ENCODE data around the gene ROM1. TPM values are rescaled to one million over a fixed set of nuclear protein-coding genes. Genes with fewer than 3 reads are reported as not detected.

ROM1 gene
- total RNA-seq, 2 donors from 2014 or later: 0.71 to 1.3 TPM

- no peak for DNase-seq
- Mint-ChIP-seq H3K27ac (peak overlapping the region; percentile 98), H3K27me3 (ENCODE audit: insufficient read depth) (no peaks in the 10 kb centered on the region), H3K4me3 (peak overlapping the region; percentile 96), H3K4me1 (peaks cover 4% of the 10 kb centered on the region), H3K9me3 (no peaks in the 10 kb centered on the region), H3K36me3 (ENCODE audit: low read depth) (peaks cover 40% of the 10 kb centered on the region)
- Histone ChIP-seq H3K27ac (ENCODE audit: low read depth, low read length) (peak overlapping the region; percentile 95), H3K27me3 (ENCODE audit: control insufficient read depth, insufficient read depth, low read length, poor library complexity, severe bottlenecking) (no peaks in the 10 kb centered on the region), H3K36me3 (ENCODE audit: control insufficient read depth, insufficient read depth, low read length) (peaks cover 53% of the 10 kb centered on the region), H3K9ac (ENCODE audit: extremely low read depth, low read length, poor library complexity, severe bottlenecking) (peak overlapping the region; percentile 99), H3K4me3 (ENCODE audit: low read length) (peak overlapping the region; percentile 96), H3K9me3 (ENCODE audit: control insufficient read depth, low read length) (no peaks in the 10 kb centered on the region), H3K4me1 (ENCODE audit: control insufficient read depth, insufficient read depth, low read length) (no peaks in the 10 kb centered on the region)
- TF ChIP-seq CTCF (conservative IDR thresholded peaks at IDR 0.05): no peak
- WGBS, 2 experiments (ENCODE audit: insufficient coverage in 1 of 2, insufficient read length in 1 of 2): 40 to 43% methylated on average over 9 to 11 of the region's 11 CpGs
Measured at GRCh38 chr11:62645671-62645945, 32.6 kb downstream of the ROM1 start.

DNA sequence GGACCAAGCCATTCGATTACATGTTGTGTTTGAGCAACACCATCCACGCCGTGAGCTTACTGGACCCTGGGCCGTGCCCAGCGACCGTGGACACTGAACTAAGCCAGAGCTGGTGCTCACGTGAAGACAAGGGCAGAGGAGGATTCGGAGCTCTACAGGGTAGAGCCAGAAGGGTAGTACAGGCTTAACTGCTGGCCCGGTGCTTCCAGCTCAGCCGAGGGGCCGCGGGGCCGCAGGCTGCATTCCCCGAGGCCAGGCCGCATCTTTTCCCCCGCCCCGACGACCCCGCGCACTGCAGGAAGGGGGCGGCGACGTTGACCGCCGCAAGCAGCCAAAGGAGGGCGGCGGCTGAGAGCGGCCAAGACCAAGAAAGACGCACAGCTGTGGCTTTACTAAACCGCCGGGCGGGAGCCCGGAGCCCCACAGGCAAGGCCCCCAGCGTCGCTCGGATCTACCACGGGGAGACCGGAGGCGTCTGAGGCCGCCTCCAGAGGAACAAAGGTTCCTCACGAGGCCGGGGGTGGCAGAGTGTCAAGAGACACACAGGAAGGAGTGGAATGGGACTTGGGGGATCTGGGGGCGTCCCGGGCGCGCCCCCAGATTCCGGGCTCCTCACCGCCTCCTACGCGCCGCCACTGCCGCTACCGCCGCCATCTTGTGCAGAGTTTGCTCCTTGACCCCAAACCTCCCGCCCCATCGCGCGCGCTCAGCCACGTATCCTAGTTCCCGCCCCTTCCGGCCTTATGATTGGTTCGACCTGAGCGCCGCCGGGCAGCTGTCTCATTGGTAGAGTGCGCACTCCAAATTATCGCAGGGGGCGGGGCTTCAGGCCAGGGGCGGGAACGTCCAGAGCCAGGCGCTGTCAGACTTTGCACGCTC is 33.1 kb downstream of the ROM1 start, which contains the start of gene GANAB:
GANAB (minus strand) TSS at position 668 of the 879 bp plus-strand sequence; CDS start at position 654, 14 bp downstream.
- Mint-ChIP-seq H3K9me3 (no peaks in the 10 kb centered on the region), H3K27me3 (ENCODE audit: insufficient read depth) (no peaks in the 10 kb centered on the region), H3K4me1 (peaks cover 2% of the 10 kb centered on the region), H3K27ac (peak within 1 kb of the TSS; percentile 98), H3K4me3 (peak within 1 kb of the TSS; percentile 96), H3K36me3 (ENCODE audit: low read depth) (peaks cover 39% of the 10 kb centered on the region)
- H3K9ac ChIP-seq (ENCODE audit: extremely low read depth, low read length, poor library complexity, severe bottlenecking): peak within 1 kb of the TSS; percentile 99
- TF ChIP-seq CTCF (conservative IDR thresholded peaks at IDR 0.05): peak; percentile 17
- DNase-seq: peak; percentile 100
- H3K27me3 ChIP-seq (ENCODE audit: control insufficient read depth, insufficient read depth, low read length, poor library complexity, severe bottlenecking): no peaks in the 10 kb centered on the region
- no peaks in the 10 kb centered on the region for H3K4me1 ChIP-seq (ENCODE audit: control insufficient read depth, insufficient read depth, low read length)
- peaks cover 48% of the 10 kb centered on the region for H3K36me3 ChIP-seq (ENCODE audit: control insufficient read depth, insufficient read depth, low read length)
- WGBS, 2 experiments (ENCODE audit: insufficient coverage in 1 of 2, insufficient read length in 1 of 2): 1% methylated on average over 34 to 73 of the region's 73 CpGs
- peak within 1 kb of the TSS; percentile 96 for H3K4me3 ChIP-seq (ENCODE audit: low read length)
- peak within 1 kb of the TSS; percentile 95 for H3K27ac ChIP-seq (ENCODE audit: low read depth, low read length)
- H3K9me3 ChIP-seq (ENCODE audit: control insufficient read depth, low read length): no peaks in the 10 kb centered on the region

DNA sequence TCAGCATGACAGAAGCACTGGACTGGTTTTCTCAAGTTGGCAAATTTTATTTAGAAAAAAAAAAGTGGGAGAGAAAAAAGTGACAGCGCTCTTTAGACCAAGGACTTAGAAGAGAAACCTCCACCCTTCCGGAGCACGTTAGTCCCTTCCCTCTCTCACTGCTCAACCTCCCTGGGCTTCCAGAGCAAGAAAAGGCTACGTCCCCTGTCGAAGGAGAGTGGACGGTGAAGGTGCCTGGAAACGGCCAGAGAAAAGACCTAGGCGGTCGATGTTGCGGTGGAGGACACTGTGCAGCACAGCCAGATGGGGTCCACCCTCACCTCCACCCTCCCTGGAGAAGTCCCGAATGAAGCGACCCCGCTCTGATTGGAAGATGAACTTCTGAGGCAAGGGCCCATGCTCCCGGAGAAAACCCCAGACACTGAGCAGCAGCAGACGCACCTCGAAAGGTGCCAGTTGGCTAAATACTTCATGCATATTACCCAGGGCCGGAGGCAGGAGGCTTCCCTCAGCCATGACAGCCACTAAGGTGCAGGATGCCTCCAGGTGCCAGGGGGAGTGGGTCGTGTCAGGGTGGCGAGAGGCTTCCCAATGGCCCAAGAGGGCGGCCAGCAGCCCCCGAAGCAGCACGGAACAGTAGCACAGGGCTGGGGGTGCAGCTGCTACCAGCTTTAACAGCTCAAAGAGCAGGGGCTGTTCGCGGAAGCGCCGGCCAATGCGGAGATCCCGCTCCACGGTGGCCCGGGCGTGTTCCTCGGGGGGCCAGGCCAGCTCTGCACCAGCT is 34.0 kb downstream of the ROM1 start:
- peak overlapping the region; percentile 96 for H3K4me3 Mint-ChIP-seq

More for the DNA sequence above, 34.0 kb downstream of the ROM1 start:
- Mint-ChIP-seq H3K9me3 (no peaks in the 10 kb centered on the region), H3K27ac (peak overlapping the region; percentile 98), H3K36me3 (ENCODE audit: low read depth) (peaks cover 36% of the 10 kb centered on the region), H3K27me3 (ENCODE audit: insufficient read depth) (no peaks in the 10 kb centered on the region), H3K4me1 (peaks cover 2% of the 10 kb centered on the region)
- peak; percentile 57 for DNase-seq
- H3K9ac ChIP-seq (ENCODE audit: extremely low read depth, low read length, poor library complexity, severe bottlenecking): no peak overlapping the region
- no peak overlapping the region for H3K27ac ChIP-seq (ENCODE audit: low read depth, low read length)
- WGBS, 2 experiments (ENCODE audit: insufficient coverage in 1 of 2, insufficient read length in 1 of 2): 78 to 79% methylated on average over 18 to 32 of the region's 32 CpGs
- H3K4me3 ChIP-seq (ENCODE audit: low read length): no peak overlapping the region
- TF ChIP-seq CTCF (conservative IDR thresholded peaks at IDR 0.05): no peak
- no peaks in the 10 kb centered on the region for H3K4me1 ChIP-seq (ENCODE audit: control insufficient read depth, insufficient read depth, low read length)
- H3K27me3 ChIP-seq (ENCODE audit: control insufficient read depth, insufficient read depth, low read length, poor library complexity, severe bottlenecking): no peaks in the 10 kb centered on the region
- H3K9me3 ChIP-seq (ENCODE audit: control insufficient read depth, low read length): no peaks in the 10 kb centered on the region
- H3K36me3 ChIP-seq (ENCODE audit: control insufficient read depth, insufficient read depth, low read length): peaks cover 45% of the 10 kb centered on the region
